Stimulated activated CD4-positive, alpha-beta T cell treated with anti-CD3 and anti-CD28 coated beads, Interleukin-15, amount 100 ng/mL, for 24 hours (primary cell): ENCODE measurements around the gene DLL3.

Experiments used
- DNase-seq: peaks from one replicate; pipeline ENCODE4 v3.0.0-alpha.2; 2020

The DLL3 gene

DNA sequence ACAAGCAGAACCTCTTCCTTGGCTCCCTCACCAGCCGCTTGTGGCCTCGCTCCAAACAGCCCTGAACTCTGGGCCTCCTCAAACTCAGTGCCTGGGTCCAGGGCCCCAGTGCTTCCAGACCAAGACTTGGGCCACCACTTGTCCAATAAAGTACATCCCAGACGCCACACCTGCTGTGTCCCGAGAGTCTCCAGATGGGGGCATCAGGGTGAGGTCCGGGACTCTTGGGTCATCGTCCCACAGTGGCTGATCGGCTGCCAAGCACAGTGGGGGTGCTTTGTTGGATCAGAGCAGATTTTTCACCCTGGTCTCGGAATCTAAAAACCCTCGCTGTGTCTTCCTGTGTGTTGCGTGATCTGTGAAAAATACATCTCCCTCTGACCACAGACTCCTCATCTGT is 9.0 kb upstream of the DLL3 start:
- no peak for DNase-seq

DNA sequence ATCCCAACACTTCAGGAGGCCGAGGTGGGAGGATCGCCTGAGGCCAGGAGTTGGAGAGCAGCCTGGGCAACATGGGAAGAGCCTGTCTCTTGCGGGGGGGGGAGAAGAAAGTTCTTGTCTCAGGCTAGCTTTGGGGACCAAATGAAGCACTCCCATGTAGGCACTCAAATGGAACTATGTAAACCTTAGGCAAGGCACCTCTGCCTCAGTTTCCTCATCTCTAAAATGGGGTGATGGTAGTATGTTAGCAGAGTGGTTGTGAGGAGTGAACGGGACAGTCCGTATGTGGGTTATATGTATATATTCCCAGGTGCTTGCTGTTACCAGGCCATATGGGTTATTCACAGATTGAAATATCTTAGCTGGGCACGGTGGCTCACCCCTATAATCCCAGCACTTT is 6.5 kb upstream of the DLL3 start:
- DNase-seq = no peak

- DNase-seq = no peak
Observed at GRCh38 chr19:39492788-39493187, 6.0 kb upstream of the DLL3 start.

DNA sequence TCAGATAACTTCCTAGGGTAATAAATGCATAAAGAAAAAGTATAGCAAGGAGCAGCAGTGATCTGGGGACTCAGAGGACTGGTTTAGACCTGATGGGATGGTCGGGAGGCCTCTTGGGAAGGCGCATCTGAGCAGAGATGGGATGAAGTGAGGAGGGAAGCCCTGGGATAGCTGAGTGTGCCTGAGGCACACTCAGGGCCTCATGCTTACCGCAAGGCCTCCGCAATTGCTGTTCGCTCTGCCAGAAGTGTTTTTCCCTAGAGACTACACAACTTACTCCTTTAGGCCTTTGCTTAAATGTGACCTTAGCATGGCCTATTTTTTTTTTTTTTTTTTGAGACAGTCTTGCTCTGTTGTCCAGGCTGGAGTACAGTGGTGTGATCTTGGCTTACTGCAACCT is 4.1 kb upstream of the DLL3 start:
- no peak for DNase-seq

GRCh38 chr19:39496063-39496462 is 2.7 kb upstream of the DLL3 start:
- DNase-seq = no peak

DNA sequence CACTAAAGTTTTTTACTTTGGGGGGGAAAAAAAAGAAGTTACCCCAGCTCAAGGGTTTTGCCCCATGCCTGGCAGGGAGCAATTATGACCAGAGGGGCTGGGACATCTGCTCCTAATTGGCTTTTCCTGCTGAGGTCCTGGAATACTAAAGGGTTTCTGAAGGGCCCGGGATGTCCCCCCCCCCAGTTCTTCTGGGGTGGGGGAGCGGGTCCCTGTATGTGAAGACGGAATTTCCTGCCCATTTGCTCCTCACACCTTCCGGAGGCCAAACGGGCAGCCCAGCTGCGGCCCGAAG is 1.1 kb upstream of the DLL3 start:
- DNase-seq = no peak

- peak; percentile 40 for DNase-seq
Observed at GRCh38 chr19:39497996-39498797, 550 bp upstream of the DLL3 start.

DNA sequence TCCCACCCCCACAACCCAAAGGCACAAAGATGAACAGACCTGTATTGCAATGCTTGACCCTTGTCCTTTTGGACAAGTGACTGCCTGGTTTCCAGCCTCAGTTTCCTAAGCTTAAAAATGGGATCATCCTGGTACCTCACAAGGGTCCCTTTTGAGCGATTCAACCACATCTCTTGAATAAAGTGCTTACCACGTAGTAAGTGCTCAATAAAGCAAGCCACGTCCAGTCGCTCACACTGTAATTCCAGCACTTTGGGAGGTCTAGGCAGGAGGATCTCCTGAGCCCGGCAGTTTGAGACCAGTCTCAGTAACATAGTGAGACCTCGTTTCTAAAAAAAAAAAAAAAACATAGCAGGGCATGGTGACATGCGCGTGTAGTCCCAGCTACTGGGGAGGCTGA is 1.2 kb downstream of the DLL3 start:
- no peak for DNase-seq

- DNase-seq = no peak
Observed at GRCh38 chr19:39500543-39500942, 1.8 kb downstream of the DLL3 start.

DNA sequence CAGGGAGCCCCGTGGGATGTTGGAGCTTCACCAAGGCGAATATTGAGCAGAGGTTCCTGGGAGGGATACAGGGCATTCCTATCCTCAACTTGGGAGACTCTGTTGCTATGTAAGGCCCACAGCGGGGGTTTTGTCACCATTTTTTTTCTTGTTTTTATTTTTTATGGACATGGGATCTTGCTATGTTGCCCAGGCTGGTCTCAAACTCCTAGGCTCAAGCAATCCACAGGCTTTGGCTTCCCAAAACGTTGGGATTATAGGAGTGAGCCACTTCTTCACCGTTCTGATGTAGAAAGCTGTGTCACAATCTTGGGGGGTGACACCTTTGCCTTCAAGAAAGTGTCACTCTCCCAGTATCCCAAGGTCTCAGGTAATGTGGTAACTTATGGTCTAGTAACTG is 2.6 kb downstream of the DLL3 start:
- no peak for DNase-seq

DNA sequence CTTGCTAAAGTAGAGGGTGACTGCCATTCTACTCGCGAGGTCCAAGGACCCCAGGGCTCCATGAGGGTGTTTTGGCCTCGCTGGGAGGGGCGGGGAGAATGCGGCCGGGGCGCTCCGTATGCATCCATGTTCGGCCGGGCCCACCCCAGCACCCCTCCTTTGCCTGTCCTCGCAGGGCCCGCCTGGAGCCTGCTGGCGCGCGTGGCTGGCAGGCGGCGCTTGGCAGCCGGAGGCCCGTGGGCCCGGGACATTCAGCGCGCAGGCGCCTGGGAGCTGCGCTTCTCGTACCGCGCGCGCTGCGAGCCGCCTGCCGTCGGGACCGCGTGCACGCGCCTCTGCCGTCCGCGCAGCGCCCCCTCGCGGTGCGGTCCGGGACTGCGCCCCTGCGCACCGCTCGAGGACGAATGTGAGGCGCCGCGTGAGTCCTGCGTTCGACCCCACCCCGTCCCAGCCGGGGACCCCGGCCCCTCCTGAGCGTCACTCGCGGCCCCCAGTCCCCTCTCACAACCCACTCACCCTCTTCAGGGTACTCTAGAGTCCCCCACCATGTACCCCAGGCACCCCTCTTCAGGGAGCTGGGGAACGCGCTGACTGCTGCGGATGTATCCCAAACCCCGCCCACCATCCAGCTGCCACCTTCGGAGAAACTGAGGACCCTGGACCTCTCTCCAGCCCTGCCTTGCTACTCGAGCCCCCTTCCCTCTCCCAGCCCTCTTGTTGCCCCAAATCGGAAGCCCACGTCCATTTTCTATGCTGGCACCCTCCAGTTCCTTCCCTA is 4.1 kb downstream of the DLL3 start:
- DNase-seq = peak; percentile 83

- DNase-seq = no peak
Observed at GRCh38 chr19:39506598-39506943, 7.8 kb downstream of the DLL3 start.

- DNase-seq = peak; percentile 82
Observed at GRCh38 chr19:39506944-39507714, 8.4 kb downstream of the DLL3 start.

DNA sequence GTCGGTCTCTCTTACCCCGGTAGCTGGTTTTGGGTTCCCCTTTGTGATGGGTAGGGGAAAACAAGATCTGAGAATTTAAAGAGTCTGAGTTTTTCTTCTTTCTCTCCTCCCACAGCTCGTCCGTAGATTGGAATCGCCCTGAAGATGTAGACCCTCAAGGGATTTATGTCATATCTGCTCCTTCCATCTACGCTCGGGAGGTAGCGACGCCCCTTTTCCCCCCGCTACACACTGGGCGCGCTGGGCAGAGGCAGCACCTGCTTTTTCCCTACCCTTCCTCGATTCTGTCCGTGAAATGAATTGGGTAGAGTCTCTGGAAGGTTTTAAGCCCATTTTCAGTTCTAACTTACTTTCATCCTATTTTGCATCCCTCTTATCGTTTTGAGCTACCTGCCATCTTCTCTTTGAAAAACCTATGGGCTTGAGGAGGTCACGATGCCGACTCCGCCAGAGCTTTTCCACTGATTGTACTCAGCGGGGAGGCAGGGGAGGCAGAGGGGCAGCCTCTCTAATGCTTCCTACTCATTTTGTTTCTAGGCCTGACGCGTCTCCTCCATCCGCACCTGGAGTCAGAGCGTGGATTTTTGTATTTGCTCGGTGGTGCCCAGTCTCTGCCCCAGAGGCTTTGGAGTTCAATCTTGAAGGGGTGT is 9.1 kb downstream of the DLL3 start:
- DNase-seq = no peak

DNA sequence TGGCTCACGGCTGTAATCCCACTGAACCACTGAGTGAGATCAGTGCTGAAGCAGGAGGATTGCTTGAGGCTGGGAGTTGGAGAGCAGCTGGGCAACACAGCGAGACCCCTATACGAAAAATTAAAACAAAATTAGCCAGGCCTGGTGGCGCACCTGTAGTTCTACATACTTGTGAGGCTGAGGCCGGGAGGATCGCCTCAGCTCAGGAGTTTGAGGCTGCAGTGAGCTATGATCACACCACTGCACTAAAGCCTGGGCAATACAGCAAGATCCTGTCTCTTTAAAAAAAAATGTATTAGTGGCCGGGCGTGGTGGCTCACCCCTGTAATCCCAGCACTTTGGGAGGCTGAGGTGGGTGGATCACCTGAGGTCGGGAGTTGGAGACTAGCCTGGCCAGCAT is 9.9 kb downstream of the DLL3 start:
- no peak for DNase-seq

DNA sequence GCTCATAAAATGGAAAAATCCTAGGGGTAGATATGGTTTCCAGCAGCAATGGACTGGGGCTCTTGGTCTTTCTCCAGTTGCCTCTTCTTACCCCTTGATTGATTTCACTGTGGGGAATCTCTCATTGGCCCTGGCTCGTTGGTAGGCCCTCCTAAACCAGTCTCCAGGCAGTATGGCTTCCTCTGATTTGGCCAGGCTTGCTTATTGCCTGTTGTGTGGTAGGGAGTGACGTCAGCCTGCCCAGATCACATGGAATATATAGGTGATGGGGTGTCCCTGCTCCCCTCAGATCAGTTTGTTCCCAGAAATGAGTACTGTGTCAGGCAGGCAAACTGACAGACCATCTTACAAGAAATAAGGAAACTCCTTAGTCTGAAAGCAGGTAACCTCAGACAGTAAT is 10.5 kb downstream of the DLL3 start:
- DNase-seq = no peak

- DNase-seq = no peak
Observed at GRCh38 chr19:39512988-39513387, 14.2 kb downstream of the DLL3 start.

DNA sequence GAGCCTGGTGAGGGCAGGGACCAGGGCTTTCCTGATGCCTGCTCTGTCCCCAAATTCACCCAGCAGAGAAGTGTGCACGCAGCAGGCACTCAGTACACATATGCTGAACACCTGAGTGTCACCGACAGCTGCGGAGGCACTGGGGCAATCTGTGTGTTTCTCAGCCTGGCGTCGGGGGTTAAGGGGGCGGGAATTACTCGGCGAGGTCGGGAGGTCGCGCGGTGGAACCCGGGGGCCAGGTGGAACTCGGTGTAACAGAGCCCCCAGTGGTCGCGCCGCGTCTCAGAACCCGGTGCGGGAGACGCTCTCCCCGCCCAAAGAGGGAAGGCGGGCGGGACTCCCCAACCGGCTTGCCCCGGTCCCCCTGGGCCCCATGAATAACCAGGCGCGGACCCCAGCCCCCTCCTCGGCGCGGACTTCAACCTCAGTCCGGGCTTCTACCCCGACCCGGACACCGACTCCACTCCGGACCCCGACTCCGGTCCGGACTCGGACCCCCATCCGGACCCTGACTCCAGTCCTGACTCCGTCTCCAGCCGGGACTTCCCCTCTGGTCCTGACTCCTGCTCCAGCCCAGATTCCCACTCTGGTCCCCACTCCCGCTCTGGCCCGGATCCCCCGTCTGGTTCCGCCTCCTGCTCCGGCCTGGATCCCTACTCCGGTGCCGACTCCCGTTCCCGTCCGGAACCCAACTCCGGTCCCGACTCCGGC is 16.2 kb downstream of the DLL3 start, which contains the start of gene SELENOV:
Gene SELENOV (plus strand): TSS at position 300 of the 711 bp plus-strand sequence. CDS start 74 bp downstream, at position 374.
- DNase-seq = peak; percentile 21

DNA sequence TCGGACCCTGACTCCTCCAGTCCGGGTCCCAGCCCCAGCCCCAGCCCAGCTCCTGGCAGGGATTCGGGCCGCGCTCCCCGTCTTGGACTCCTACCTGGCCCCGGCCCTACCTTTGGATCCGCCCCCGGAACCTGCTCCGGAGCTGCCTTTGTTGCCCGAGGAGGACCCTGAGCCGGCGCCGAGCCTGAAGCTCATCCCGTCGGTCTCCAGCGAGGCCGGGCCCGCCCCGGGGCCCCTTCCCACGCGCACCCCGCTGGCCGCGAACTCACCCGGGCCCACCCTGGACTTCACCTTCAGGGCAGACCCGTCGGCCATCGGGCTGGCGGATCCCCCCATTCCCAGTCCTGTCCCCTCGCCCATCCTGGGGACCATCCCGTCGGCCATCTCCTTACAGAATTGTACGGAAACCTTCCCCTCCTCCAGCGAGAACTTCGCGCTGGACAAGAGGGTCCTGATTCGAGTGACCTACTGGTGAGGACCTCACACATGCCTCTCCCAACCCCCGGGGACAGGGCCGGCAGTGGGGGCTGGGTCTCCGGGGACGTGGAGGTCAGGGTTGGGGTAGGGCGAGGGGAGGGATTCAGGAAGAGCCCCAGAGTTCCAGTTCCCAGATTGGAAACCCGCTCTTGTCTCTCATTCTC is 16.9 kb downstream of the DLL3 start:
- peak; percentile 31 for DNase-seq

DNA sequence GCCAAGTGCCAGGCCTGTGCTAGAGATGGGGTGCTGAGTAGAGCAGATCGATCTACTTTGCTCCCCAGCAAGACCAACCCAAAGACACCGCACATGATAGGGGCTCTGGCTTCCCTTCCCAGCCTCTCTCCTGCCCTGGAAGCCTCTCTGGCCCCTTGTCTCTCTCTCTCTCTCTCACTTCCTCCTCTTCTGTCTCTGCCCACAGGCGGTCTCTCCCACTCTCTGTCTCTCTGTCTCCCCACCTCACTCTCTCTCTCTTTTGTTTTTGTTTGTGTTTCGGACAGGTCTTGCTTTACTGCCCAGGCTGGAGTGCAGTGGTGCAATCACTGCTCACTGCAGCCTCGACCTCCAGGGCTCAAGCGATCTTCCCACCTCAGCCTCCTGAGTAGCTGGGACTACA is 17.5 kb downstream of the DLL3 start:
- no peak for DNase-seq

DNA sequence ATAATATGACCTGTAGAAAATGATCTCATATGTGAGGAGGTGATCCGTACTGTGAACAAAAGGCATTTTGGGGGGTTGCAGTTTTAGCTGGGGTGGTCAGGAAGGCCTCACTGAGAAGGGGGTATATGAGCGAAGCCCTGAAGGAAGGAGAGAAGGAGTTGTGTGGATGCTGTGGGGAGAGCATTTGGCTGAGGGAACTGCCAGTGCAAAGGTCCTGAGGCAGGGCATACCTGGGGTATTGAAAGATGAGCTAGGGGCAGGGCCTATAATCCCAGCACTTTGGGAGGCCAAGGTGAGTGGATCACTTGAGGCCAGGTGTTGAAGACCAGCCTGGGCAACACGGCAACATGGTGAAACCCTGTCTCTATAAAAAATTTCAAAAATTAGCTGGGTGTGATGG is 18.7 kb downstream of the DLL3 start:
- DNase-seq = no peak

- no peak for DNase-seq
Observed at GRCh38 chr19:39518458-39518857, 19.7 kb downstream of the DLL3 start.
